HEK293 (cell line): ENCODE data around the gene STOML1.

ENCODE experiments used
- CTCF ChIP-seq: fragments of 450-650 bp; formaldehyde crosslinking; IDR thresholded peaks from 2 replicates; pipeline ENCODE4 v1.5.1; 2016; ENCODE audit warnings: missing biosample characterization, missing genetic modification characterization
- ZNF488 ChIP-seq: fragments of 450-650 bp; formaldehyde crosslinking; IDR thresholded peaks from 2 replicates; pipeline ENCODE4 v1.5.1; 2016; ENCODE audit warnings: missing biosample characterization, missing genetic modification characterization
- ZNF501 ChIP-seq: fragments of 450-650 bp; formaldehyde crosslinking; IDR thresholded peaks from 2 replicates; pipeline ENCODE4 v1.5.1; 2016; ENCODE audit warnings: missing biosample characterization, missing genetic modification characterization
- ZNF514 ChIP-seq: fragments of 450-650 bp; formaldehyde crosslinking; IDR thresholded peaks from 2 replicates; pipeline ENCODE4 v1.5.1; 2016; ENCODE audit warnings: missing biosample characterization, missing genetic modification characterization
- ZNF521 ChIP-seq: fragments of 450-650 bp; formaldehyde crosslinking; IDR thresholded peaks from 2 replicates; pipeline ENCODE4 v1.5.1; 2017; ENCODE audit warnings: missing biosample characterization, mild to moderate bottlenecking, missing genetic modification characterization
- TF ChIP-seq, protein P1 (sequence below): fragments of 450-650 bp; formaldehyde crosslinking; IDR thresholded peaks from 2 replicates; pipeline ENCODE4 v1.5.1; 2016; ENCODE audit warnings: missing biosample characterization, missing genetic modification characterization
- TF ChIP-seq, protein P2 (sequence below): fragments of 450-650 bp; formaldehyde crosslinking; IDR thresholded peaks from 2 replicates; pipeline ENCODE4 v1.5.1; 2016; ENCODE audit warnings: missing biosample characterization, missing genetic modification characterization, low read depth

DNA sequence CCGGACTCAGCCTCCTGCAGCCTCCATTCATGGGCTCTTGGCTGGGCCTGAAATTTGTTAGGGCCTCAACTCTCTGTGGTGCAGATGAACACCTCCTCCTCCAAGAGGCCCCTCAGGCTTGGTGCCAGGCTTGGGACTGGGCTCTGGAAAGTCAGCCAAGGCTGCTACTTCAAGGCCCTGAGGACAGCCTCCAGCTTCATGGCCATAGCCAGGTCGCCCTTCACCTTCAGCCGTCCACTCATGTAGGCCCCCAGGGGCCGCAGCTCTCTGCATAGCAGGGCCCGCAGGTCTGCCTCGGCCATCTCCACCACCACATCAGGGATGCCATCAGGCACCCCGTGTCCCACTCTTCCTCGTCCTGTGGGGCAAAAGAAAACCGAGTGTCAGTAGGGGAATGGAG is 8.3 kb downstream of the STOML1 start:
- TF ChIP-seq CTCF (tag by site-specific recombination) = no peak
- TF ChIP-seq, protein P1, sequence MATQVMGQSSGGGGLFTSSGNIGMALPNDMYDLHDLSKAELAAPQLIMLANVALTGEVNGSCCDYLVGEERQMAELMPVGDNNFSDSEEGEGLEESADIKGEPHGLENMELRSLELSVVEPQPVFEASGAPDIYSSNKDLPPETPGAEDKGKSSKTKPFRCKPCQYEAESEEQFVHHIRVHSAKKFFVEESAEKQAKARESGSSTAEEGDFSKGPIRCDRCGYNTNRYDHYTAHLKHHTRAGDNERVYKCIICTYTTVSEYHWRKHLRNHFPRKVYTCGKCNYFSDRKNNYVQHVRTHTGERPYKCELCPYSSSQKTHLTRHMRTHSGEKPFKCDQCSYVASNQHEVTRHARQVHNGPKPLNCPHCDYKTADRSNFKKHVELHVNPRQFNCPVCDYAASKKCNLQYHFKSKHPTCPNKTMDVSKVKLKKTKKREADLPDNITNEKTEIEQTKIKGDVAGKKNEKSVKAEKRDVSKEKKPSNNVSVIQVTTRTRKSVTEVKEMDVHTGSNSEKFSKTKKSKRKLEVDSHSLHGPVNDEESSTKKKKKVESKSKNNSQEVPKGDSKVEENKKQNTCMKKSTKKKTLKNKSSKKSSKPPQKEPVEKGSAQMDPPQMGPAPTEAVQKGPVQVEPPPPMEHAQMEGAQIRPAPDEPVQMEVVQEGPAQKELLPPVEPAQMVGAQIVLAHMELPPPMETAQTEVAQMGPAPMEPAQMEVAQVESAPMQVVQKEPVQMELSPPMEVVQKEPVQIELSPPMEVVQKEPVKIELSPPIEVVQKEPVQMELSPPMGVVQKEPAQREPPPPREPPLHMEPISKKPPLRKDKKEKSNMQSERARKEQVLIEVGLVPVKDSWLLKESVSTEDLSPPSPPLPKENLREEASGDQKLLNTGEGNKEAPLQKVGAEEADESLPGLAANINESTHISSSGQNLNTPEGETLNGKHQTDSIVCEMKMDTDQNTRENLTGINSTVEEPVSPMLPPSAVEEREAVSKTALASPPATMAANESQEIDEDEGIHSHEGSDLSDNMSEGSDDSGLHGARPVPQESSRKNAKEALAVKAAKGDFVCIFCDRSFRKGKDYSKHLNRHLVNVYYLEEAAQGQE (tag by site-specific recombination) = no peak
- no peak for TF ChIP-seq ZNF488 (tag by site-specific recombination)
- TF ChIP-seq ZNF521 (tag by site-specific recombination) = no peak
- no peak for TF ChIP-seq ZNF501 (tag by site-specific recombination)
- TF ChIP-seq, protein P2, sequence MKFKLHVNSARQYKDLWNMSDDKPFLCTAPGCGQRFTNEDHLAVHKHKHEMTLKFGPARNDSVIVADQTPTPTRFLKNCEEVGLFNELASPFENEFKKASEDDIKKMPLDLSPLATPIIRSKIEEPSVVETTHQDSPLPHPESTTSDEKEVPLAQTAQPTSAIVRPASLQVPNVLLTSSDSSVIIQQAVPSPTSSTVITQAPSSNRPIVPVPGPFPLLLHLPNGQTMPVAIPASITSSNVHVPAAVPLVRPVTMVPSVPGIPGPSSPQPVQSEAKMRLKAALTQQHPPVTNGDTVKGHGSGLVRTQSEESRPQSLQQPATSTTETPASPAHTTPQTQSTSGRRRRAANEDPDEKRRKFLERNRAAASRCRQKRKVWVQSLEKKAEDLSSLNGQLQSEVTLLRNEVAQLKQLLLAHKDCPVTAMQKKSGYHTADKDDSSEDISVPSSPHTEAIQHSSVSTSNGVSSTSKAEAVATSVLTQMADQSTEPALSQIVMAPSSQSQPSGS = no peak
- TF ChIP-seq ZNF514 (tag by site-specific recombination) = no peak
